Psoas muscle (tissue), 8 donors: ENCODE data around the gene CUTA. TPM values are rescaled to one million over a fixed set of nuclear protein-coding genes. Genes with fewer than 3 reads are reported as not detected.

ENCODE experiments used
- ATAC-seq, 4 donors: fragments of 200-7000 bp; cut with Tn5 transposase; one replicate each; pipeline ENCODE4 v1.9.1; 2020; ENCODE audit warnings: moderate library complexity in 3 of 4, mild to moderate bottlenecking in 2 of 4
- DNase-seq, 2 donors: peaks; one replicate each; pipeline ENCODE4 v3.0.0-alpha.2; 2020
- H3K27ac ChIP-seq: fragments of 200-600 bp; one replicate; pipeline ENCODE4 v1.8.0; 2022
- H3K27me3 ChIP-seq, 3 donors: fragments of 200-600 bp in 1 of 3; one replicate each; pipeline versions ENCODE4 v1.6.1 to v1.8.0; 2013 to 2022; ENCODE audit warnings: low read length in 2 of 3, mild to moderate bottlenecking in 2 of 3, moderate library complexity in 1 of 3; ENCODE audit not compliant: insufficient read depth in 3 of 3
- H3K36me3 ChIP-seq, 2 donors: fragments of 200-600 bp in 1 of 2; one replicate each; pipeline versions ENCODE4 v1.6.1 to v1.8.0; 2013 to 2022; ENCODE audit warnings: low read depth in 1 of 2, mild to moderate bottlenecking in 1 of 2, moderate library complexity in 1 of 2; ENCODE audit not compliant: insufficient read depth in 1 of 2
- H3K4me1 ChIP-seq: fragments of 200-600 bp; one replicate; pipeline ENCODE4 v1.8.0; 2022
- H3K4me3 ChIP-seq: fragments of 200-600 bp; one replicate; pipeline ENCODE4 v1.8.0; 2022; ENCODE audit warnings: mild to moderate bottlenecking
- H3K9me3 ChIP-seq: fragments of 200-600 bp; one replicate; pipeline ENCODE4 v1.8.0; 2022
- WGBS, 3 donors: extraction: QIAGEN DNeasy Blood & Tissue Kit; methylation state at CpG; one replicate each; pipeline versions ENCODE4 v1.1.6 to v1.1.7; 2013; 5-methylcytosine and 5-hydroxymethylcytosine counted together
- intact Hi-C, 2 donors: fragments of 100-400 bp; cut with DNase I; formaldehyde crosslinking; loops; one replicate each; pipeline versions ENCODE4 v1.11.0 to v1.14.2; 2022
- polyA plus RNA-seq, 3 donors: library from polyadenylated mRNA; stranded (reverse); fragments of 200-250 nt; gene quantifications; one replicate each; pipeline ENCODE4 v1.2.3, GENCODE V29; 2013
- total RNA-seq, 4 donors: library from RNA; stranded (reverse); fragmentation: NEBNext Ultra II Directional in 2 of 4; extraction: Animal tissue kit (Norgen Biotek cat#: 25700) in 2 of 4; gene quantifications; one replicate each; pipeline versions ENCODE4 v1.2.1 to v1.2.4, GENCODE V29; 2021 to 2023
- TF ChIP-seq, protein P1 (sequence below): fragments of 200-600 bp; IDR thresholded peaks from one replicate; pipeline ENCODE4 v1.8.0; 2022; ENCODE audit warnings: antibody characterized with exemption
- donor health status: healthy with polysubstance abuse.
- donor health status: DM: no; HTN: no; CAD: no; lungs with moderate emphysema.
- donor health status: Bipolar disorder and iron deficiency.
- donor health status: healthy.
- donor health status: DM: yes; HTN: yes; CAD: no.
- donor health status: DM: no; HTN: no; CAD: no.
- donor health status: DM: no; HTN: no; CAD: no.
- donor health status: DM: yes; HTN: yes; CAD: no.

Gene CUTA
- total and polyA plus RNA-seq, 7 donors, result 75.4 to 126 (median 102) TPM

GRCh38 chr6:33453393-33454008, 35.6 kb upstream of the CUTA start:
- no peak for ATAC-seq
- peak overlapping the region; percentile 83 for H3K4me3 ChIP-seq
- H3K4me1 ChIP-seq, result peaks cover 4% of the 10 kb centered on the region
- TF ChIP-seq, protein P1, sequence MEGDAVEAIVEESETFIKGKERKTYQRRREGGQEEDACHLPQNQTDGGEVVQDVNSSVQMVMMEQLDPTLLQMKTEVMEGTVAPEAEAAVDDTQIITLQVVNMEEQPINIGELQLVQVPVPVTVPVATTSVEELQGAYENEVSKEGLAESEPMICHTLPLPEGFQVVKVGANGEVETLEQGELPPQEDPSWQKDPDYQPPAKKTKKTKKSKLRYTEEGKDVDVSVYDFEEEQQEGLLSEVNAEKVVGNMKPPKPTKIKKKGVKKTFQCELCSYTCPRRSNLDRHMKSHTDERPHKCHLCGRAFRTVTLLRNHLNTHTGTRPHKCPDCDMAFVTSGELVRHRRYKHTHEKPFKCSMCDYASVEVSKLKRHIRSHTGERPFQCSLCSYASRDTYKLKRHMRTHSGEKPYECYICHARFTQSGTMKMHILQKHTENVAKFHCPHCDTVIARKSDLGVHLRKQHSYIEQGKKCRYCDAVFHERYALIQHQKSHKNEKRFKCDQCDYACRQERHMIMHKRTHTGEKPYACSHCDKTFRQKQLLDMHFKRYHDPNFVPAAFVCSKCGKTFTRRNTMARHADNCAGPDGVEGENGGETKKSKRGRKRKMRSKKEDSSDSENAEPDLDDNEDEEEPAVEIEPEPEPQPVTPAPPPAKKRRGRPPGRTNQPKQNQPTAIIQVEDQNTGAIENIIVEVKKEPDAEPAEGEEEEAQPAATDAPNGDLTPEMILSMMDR, result no peak
- DNase-seq, result no peak
- H3K27ac ChIP-seq, result peak overlapping the region; percentile 82
- no peaks in the 10 kb centered on the region for H3K9me3 ChIP-seq
- no peaks in the 10 kb centered on the region for H3K27me3 ChIP-seq
- intact Hi-C loops, result loop anchor here (2.0 to 10.0 kb wide), 4 partner anchors 63 to 124 kb away; partner anchors contain the start of gene KIFC1 (in 1 of the 2)
- WGBS, 3 donors, result 7 to 11% (median 8%) methylated on average over 11 to 12 of the region's 12 CpGs
- peaks cover 0 to 21% of the 10 kb centered on the region in 2 donors for H3K36me3 ChIP-seq

GRCh38 chr6:33452496-33452895, 34.6 kb upstream of the CUTA start:
- no peaks in the 10 kb centered on the region for H3K27me3 ChIP-seq
- H3K27ac ChIP-seq, result no peak overlapping the region
- WGBS, 3 donors, result 57 to 88% (median 66%) methylated on average over 1 to 4 of the region's 4 CpGs
- no peak for ATAC-seq
- peaks cover 0 to 21% of the 10 kb centered on the region in 2 donors for H3K36me3 ChIP-seq
- no peaks in the 10 kb centered on the region for H3K9me3 ChIP-seq
- H3K4me3 ChIP-seq, result no peak overlapping the region
- TF ChIP-seq, protein P1, result no peak
- DNase-seq, result no peak
- H3K4me1 ChIP-seq, result peaks cover 4% of the 10 kb centered on the region
- intact Hi-C loops, result loop anchor here (5.0 to 10.0 kb wide), 3 partner anchors 75 to 125 kb away; no protein-coding TSS in a partner anchor

DNA sequence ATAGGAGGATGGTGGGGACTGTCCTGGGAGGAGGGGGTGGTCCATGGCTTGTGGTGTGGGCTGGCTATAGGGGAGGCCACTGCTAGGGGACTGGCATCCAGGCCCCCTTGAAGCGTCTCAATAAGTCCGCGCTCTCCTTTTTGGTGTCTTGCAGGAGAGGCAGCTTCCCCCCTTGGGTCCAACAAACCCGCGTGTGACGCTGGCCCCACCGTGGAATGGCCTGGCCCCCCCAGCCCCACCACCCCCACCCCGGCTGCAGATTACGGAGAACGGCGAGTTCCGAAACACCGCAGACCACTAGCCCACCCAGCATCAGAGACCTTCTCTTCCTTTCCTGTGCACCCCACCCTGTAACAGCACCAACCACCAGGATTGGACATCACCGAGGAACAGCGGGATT, 33.7 kb upstream of the CUTA start:
- Histone ChIP-seq H3K4me3 (no peak overlapping the region), H3K36me3 (peaks cover 0 to 13% of the 10 kb centered on the region in 2 donors), H3K27ac (no peak overlapping the region), H3K9me3 (no peaks in the 10 kb centered on the region), H3K4me1 (peaks cover 4% of the 10 kb centered on the region), H3K27me3 (no peaks in the 10 kb centered on the region)
- TF ChIP-seq, protein P1, result no peak
- intact Hi-C loops, result loop anchor here (5.0 to 10.0 kb wide), 3 partner anchors 74 to 126 kb away; no protein-coding TSS in a partner anchor
- ATAC-seq, result no peak
- 83 to 92% (median 86%) methylated on average over 12 to 15 of the region's 15 CpGs for WGBS, 3 donors
- DNase-seq, result no peak

DNA sequence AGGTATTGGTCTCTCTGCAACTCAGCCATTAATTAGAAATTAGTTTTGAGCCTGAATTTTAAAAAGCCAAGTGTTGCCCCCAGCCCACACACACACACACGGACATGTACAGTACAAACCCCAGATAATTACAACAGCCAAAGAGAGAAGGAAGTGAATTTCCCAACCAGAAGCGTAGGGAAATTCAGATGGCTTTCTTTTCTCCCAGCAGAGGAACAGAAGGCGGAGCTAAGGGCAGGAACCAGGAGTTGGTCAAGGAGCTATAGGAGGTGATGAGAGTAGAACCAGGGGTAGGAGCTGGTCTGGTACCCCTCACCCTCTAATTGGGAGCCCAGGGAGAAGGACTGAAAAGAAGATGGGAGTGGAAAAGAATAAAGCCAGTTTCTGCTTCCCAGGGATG, 32.5 kb upstream of the CUTA start:
- H3K27ac ChIP-seq, result no peak overlapping the region
- 68 to 73% (median 73%) methylated on average over 3 of the region's 3 CpGs for WGBS, 3 donors
- no peak for DNase-seq
- intact Hi-C loops, result loop anchor here (5.0 to 10.0 kb wide), 3 partner anchors 73 to 127 kb away; no protein-coding TSS in a partner anchor
- no peaks in the 10 kb centered on the region for H3K9me3 ChIP-seq
- TF ChIP-seq, protein P1, result no peak
- H3K4me1 ChIP-seq, result peaks cover 4% of the 10 kb centered on the region
- H3K36me3 ChIP-seq, result peaks cover 0 to 4% of the 10 kb centered on the region in 2 donors
- no peak overlapping the region for H3K4me3 ChIP-seq
- H3K27me3 ChIP-seq, result no peaks in the 10 kb centered on the region
- no peak for ATAC-seq
